Globus pallidus (tissue), 1 donor: Measurements from ENCODE around the gene HIP1.
A peak's percentile ranks its signal among the peaks of the same experiment; 100 is the strongest.
"Not testable (repeated sequence)": the region's sequence is repeated elsewhere in the genome, so short reads cannot be mapped to it uniquely, and the experiment has no call there.

Experiments used
- DNase-seq: peaks from one replicate; pipeline ENCODE4 v3.0.0-alpha.2; 2015; ENCODE audit warnings: low spot score

HIP1 gene

GRCh38 chr7:75639886-75640190 is 98.9 kb downstream of the HIP1 start:
- DNase-seq = peak; percentile 41

GRCh38 chr7:75639071-75639885 is 99.5 kb downstream of the HIP1 start:
- DNase-seq = peak; percentile 54

- DNase-seq = peak; percentile 70
These were observed 100.1 kb downstream of the HIP1 start for GRCh38 chr7:75638594-75639070.

GRCh38 chr7:75637854-75638593 is 100.7 kb downstream of the HIP1 start:
- no peak for DNase-seq

- no peak for DNase-seq
These were observed 103.7 kb downstream of the HIP1 start for GRCh38 chr7:75635036-75635435.

GRCh38 chr7:75632587-75632986 is 106.2 kb downstream of the HIP1 start:
- DNase-seq = not testable (repeated sequence)

GRCh38 chr7:75631711-75632110 is 107.0 kb downstream of the HIP1 start:
- DNase-seq = no peak

- no peak for DNase-seq
These were observed 108.2 kb downstream of the HIP1 start for GRCh38 chr7:75630549-75630948.

- DNase-seq = no peak
These were observed 109.7 kb downstream of the HIP1 start for GRCh38 chr7:75629044-75629443.

- no peak for DNase-seq
These were observed 110.7 kb downstream of the HIP1 start for GRCh38 chr7:75628055-75628454.

- DNase-seq = no peak
These were observed 111.8 kb downstream of the HIP1 start for GRCh38 chr7:75626954-75627353.

- no peak for DNase-seq
These were observed 112.9 kb downstream of the HIP1 start for GRCh38 chr7:75625868-75626267.

- no peak for DNase-seq
These were observed 114.5 kb downstream of the HIP1 start for GRCh38 chr7:75624134-75624832.

- DNase-seq = peak; percentile 70
These were observed 115.2 kb downstream of the HIP1 start for GRCh38 chr7:75623390-75624133.

- DNase-seq = no peak
These were observed 117.6 kb downstream of the HIP1 start for GRCh38 chr7:75621124-75621523.

GRCh38 chr7:75619636-75620035 is 119.1 kb downstream of the HIP1 start:
- DNase-seq = no peak

GRCh38 chr7:75617634-75618234 is 121.0 kb downstream of the HIP1 start:
- peak; percentile 53 for DNase-seq

- no peak for DNase-seq
These were observed 122.1 kb downstream of the HIP1 start for GRCh38 chr7:75616421-75617167.

GRCh38 chr7:75614401-75614800 is 124.3 kb downstream of the HIP1 start:
- no peak for DNase-seq

- DNase-seq = no peak
These were observed 125.4 kb downstream of the HIP1 start for GRCh38 chr7:75613351-75613750.
